Activated gamma-delta T cell (primary cell): ENCODE measurements around the gene SOX6.

Experiments used
- DNase-seq: peaks from one replicate; lab custom pipeline; 2025; lab: John Stamatoyannopoulos, UW

Gene SOX6

DNA sequence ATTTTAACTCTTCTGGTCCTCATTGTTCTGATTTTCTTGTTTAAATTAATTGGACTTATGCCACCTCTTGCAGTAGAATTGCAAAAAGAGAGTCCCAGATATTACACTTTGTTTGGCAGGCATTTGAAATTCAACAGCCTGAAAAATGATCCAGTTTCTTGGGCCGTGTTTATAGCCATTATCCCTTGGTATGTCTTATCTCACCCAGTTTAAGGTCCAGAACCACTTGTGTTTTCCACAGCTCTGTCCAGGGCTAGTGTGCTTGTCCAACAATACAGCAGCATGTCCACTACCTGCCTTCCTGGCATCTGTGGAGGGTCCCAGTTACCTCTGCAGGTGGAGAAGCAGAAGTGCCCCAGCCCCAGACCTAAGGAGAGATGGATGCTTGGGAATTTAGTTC lies 397.4 kb downstream of the SOX6 start:
- DNase-seq = no peak

DNA sequence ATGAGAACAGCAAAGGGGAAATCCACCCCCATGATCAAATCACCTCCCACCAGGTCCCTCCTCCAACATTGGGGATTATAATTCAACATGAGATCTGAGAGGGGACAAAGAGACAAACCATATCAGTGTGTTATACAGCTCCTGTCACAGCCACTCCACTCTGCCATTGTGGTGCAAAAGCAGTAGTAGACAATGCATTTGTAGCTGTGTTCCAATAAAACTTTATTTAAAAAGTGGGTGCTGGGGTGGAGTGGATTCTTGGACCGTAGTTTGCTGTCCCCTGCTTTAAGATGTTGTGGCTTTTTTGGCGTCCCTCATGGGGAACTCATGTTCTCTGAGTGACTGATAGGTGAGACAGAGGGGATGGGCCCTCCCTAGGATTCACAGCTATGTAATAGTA lies 399.1 kb downstream of the SOX6 start:
- DNase-seq = no peak

DNA sequence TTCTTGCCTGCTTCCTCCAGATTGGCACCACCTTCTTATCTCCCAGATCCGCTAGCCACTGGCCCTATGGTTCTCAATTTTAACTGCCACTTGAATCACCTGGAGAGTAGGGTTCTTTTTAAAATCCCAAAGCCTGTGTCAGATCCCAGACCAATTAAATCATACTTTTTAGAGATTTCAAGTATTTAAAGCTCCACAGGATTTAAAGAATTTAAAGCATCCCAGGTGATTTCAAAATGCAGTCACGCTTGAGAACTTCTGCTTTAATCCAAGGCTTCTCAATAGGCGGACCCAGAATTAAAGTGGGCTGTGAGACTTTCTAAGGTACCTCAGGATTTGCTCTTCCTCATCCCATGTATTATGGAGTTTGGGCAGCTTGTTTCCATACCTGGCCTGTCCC lies 400.0 kb downstream of the SOX6 start:
- no peak for DNase-seq

DNA sequence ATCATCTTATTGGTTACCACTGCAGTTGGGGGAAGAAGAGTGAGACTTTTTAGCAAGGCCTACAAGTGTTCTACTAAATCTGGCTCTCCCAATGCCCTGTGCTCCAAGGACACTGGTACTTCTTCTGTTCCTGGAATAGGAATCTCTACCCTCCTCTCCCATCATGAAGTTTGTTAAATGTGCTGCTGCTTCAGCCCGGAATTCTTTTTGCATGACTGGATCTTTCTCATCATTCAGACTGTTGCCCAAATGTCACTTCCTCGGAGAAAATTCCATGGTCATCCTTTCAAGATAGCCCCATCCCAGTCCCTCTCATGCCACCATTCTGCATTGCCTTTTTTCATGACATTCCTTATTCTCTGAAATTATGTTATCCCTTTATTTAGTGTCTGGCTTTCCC lies 400.8 kb downstream of the SOX6 start:
- DNase-seq = no peak

DNA sequence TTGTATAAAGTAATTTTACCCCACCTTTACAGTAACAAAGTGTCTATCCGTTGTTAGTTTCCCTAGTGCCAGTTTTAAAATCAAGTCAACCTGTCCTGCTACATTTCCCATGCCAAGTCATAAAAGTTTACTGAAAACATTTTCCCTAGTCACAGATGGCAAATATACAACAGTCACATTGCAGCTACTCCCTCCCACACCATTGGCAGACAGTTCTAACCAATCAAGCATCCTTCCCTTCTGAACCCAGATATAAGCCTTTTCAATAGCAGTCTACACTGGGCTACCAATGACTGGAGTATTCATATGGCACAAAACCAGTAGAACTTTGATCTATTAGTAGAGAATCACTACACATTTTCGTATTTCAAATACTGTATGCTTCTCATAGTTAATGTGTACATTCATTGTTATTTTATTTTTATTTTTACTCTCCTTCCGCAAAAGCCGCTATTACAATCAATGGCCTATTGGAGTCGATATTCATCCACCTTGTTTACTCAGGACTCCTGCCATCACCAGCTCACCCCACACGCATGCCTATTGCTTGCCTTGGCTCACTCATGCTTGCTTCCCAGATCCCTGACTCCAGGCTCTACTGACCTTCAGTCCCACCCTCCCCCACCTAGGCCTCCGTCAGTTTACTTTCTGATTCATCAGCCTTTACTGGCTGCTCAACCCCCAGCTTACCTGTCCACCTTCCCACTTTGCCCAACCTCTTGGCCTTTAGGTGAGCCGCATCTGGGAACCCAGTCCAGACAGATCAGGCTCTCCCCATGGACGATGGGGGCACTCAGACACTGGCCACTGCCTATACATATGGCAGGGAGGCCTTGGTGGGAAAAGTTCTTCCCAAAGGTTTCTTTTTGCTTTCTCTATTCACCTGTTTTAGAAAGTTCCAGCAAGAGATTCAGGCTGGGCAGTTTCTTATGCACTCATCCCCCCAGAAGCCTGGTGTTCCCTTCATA lies 408.4 kb downstream of the SOX6 start:
- no peak for DNase-seq

DNA sequence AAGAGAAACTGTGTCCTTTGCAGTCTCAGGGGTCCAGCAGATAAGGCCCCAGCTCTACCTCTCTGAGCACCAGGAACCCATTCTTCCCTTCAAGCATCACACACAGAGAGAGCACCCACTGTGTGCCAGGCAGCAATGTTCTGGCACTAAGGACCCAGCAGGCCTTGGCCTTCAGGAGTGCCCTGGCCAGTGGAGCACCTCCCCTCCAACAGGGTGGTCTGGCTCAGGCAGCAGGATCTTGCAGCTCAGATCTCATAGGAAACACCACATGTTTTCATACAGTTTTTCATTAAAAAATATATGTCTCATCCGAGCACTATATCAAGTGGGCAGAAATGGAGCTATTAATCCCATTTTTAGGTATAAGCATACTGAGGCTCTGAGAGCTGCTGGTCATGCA lies 410.6 kb downstream of the SOX6 start:
- DNase-seq = no peak

DNA sequence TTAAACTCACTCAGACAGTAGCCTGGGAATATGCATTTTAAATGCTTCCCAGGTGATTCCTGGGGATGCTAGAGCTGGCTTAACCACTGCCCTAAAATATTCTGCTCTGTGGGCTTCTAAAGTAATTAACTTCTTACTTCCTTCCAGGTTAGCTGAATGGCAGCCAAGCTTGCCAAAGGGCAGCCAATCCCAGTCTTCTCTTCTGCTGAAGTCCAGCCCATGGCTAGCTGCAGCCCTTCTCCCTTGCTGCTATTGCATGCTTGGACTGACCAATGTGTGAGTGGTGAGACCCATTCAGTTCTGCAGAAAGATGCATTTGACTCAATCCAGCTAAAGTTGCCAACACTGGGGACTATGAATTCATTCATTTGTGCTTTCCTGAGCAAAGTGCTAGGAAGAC lies 411.9 kb downstream of the SOX6 start:
- no peak for DNase-seq

DNA sequence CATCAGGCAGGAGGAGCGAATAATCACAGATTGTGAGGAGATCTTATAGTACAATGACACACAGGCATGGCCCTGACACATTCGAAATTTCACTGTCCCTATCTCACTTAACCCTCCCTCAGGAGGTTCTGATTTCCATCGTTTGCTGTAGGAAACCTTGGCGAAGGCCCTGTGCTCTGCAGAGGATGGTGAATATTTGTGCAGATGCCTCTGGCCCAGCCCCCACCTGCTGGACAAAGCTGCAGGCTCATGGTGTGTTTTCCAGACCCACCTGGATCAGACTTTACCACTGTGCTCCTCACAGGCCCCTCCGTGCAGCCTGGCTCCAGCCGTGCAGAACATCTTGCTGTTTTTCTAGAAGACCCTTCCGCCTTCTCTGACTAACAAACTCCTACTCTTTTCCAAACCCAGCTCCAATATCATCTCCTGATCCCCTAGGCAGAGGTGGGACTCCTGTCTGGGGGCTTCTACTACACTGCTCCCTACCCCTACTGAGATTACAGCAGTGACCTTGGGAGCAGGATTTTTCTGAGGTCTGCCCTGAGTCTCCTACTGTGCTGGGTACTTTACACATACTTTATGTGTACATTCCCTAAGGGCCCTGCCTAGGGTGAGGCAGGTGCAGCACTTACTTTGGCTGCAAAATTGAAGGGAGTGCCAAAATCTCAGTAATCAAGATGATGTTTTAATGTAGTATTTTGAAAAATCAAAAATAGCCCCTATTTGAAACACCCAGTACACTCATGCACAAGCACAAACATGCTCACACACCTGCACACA lies 412.7 kb downstream of the SOX6 start:
- DNase-seq = no peak

DNA sequence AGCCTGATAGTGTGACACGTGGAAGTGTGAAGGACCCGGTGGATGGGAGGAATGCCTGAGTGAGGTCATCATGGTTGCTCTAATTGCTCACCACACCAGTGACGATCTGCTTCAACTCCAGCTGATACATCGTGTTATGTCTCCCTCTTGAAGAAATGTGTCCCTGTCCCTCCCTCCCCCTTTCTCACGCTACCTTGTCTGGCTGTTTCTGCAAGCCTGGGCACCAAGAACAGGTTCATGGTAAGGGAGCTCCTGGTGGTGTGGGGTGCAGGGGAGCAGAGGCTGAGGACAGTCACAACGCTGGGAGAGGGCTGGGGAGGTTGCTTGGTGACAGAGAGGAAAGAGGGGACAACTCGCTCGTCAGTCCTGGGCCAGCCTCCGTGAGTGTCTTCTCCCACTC lies 413.4 kb downstream of the SOX6 start:
- DNase-seq = no peak

DNA sequence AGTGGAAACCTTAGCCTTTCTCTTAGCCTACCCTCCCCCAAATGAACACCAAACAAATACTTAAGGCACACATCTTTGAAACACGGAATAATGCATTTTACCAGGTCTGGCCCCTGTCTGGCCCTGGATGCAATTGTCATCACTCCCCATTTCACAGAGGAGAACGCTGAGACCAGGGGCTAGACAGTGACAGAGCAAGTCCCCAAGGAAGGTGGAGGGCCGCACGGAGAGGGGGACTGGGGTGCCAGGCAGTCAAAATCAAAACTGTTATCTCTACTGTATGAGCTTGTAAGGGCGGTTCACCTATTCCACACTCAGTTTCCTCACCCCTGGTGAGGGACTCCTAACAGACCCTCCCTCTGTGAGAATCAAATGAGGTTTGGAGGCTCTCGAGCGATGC lies 414.2 kb downstream of the SOX6 start:
- no peak for DNase-seq

DNA sequence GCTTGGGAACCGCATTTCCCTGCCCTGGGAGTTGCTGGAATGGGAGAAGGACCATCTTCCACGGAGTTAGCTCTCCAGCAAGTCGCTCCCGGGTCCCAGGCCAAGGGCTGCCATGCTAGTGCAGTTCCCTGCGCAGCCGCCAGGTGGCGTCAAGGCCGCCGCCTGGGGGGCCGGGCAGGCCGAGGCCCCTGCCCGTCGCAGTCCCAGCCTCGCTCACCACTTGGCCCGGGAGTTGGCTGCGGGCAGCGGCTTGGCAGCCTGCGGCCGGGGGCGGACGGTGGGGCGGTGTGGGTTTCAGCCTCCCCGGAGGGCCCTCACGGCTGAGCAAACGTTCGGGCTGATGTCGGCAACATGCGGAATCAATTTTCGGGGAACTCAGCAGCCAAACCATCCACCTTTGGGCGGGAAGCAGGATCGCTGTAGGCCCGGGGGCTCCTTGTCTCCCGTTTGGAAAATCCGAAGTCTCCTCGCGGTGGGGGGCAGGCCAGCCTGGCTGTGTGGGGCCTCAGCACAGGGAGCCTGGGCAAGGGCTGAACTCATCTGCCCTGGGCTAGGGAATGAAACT lies 415.1 kb downstream of the SOX6 start:
- DNase-seq = peak; percentile 12

DNA sequence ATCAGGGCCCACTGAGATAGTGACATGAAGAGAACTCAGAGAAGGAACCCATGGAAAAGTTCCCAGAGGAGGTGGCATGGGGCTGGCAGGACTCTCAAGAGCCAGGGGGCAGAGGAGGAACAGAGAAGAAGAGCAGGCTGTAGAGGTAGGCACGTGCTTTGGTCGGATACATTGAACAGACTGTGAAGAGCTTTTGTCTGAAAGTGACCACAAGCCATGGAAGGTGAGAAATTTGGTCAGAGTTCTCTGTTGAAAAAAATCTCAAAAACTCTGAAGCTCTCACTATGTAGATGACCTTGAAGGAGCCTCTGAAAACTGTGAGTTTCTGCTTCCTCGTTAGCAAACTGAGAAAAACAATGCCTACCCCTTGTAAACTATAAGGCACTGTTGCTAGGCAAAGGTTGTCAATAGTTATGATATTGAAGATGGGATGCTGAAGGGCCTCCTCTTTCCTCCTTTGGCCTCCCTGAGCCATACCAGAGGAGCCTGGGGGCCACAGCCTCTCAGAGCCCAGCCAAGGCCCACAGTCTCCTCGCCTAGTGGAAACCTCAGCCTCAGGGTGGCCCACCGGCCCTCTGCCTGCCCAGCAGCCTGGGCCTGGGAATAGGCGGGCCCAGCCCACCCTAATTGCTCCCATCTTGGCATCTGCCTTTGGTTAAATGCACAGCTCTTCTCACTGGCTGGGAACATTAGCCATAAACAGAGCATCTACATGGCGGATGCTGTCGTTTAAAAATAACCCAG lies 415.7 kb downstream of the SOX6 start:
- no peak for DNase-seq

DNA sequence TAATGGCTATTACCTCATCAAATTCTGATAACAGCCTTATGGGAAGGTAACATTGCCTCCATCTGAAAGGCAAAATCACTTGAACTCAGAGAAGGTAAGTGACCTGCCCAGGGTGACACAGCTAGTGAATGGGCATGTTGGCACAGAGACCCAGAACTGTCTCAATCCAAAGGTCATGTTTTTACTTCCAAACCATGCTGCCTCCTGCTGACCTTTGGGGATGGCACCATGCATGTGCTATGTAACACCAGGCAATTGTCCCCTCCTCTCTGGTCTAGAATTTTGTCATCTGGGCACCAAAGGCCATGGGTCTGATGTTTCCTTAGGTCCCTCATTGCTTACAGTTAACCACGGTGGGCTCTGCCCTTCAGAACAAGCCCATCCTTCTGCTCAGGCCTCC lies 417.4 kb downstream of the SOX6 start:
- no peak for DNase-seq

DNA sequence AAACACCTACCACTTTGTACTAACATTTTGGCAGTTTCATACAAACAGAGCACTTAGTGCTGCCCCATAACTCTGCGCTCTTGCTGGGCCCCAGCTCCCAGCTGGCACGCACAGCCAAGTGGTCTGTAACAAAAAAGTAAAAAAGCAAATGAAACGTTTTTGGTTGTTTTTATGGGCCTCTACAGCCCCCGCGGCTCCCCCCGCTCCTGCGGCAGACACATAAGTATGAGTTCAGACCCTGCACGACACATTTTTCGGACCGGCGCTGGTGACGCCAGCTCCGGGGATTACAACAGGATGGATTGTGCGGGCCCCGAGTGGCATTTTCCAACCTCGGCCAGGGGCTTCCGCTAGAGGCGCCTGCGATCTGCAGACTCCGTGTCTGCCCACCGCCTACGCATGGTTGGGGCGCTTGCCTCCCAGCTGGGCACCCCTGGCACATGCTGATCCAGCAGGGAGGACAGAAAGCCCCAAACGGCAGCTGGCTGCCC lies 418.2 kb downstream of the SOX6 start:
- DNase-seq = no peak

DNA sequence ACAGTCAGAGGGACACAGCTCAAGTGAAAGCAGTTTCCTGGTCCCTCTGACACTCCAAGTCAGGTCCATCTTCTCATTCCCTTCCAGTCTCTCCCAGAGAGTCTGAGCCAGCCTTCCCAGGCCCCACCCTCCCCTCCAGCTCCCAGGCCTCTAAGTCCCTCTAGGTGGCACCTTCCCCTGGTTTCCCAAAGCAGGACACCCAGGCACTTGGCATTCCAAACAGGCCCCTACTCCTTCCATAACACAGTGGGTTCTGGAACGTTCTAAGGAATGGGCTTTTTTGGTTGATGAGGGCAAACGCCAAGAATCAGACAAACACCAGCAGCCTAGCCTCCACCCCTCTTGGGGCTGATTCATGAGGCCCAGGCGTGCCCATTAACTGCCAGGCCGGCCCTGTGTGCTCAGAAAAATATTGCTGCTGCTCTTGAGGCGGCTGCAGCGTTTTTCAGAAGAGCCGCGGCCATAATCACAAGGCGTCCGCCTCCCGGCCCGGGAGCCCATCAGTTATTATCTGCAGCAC lies 418.7 kb downstream of the SOX6 start:
- no peak for DNase-seq

DNA sequence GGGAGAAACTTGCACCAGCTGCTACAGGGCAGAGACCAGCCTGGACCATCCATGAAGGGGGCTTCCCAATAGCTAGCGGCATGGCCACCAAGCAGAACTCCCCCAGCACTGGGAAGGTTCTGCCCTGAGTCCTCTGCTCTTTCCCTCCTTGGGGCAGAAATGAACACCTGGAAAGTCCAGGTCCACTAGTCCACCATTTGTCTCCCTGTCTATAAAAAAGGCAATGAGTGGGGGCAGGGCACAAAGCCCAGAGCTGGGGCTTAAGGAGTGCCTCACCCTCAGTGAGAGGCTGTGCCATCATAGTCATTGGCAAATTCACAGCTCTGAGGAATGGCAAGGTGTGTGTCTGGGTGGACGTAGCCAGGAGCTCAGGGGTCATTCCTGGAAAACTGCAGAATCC lies 420.3 kb downstream of the SOX6 start:
- DNase-seq = no peak

DNA sequence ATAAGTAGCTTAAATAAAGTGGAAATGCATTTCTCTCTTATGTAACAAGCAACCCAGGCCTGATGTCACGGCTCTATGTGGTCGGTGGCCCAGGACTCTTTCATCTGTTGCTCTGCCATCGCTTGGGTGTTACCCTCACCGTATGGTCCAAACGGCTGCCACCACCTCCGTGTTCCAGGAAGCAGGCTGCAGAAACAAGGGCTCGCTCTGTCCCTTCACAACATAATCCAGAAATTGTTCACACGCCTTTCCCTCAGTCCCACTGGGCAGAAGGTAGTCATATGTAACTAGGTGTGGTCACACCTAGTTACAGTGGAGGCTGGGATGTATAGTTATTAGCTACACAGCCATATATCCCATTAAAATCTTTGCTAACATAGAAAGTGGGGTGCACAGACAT lies 421.0 kb downstream of the SOX6 start:
- DNase-seq = no peak

DNA sequence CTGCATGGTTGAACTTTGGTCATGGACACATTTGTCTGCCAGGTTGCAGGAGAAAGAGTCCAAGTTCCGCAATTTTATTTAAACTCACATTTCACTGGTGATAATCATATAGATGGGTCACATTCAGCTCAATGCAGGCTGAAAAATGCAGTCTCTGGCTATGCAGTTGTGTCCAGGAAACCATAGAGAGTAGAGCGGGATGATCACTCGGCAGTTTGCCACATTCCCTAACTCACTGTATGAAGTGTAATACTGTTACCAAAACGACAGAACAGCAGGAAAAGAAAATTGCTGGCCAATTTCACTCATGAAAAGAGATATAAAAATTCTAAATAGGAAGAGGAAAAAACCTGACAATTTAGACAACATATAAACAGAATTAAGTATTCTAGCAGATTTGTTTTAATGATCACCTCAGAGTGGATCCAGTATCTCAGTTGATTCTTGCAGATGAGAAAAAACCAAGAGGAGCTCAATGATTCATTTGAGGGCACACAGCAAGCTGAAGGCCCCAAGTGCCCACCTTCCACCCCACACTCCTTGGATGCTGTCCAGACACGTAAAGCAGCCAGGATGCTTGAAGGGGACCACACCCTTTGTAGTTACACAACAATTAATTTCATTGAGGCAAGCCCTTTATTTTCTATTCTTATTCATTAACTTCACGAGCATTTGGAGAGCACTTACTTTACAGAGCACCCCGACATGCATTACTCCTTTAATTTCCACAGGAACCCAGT lies 422.3 kb downstream of the SOX6 start:
- no peak for DNase-seq

DNA sequence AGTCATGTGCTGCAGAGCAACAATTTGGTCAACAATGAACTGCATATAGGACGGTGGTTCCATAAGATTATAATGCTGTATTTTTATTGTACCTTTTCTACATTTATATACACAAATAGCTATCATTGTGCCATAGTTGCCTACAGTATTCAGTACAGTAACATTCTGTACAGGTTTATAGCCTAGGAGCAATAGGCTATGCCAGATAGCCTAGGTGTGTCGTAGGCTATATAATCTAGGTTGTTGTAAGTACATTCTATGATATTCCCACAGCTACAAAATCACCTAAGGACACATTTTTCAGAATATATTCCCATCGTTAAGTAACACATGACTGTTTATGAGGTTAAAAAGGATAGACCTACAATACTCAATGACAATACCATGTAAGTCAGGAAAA lies 423.9 kb downstream of the SOX6 start:
- no peak for DNase-seq

DNA sequence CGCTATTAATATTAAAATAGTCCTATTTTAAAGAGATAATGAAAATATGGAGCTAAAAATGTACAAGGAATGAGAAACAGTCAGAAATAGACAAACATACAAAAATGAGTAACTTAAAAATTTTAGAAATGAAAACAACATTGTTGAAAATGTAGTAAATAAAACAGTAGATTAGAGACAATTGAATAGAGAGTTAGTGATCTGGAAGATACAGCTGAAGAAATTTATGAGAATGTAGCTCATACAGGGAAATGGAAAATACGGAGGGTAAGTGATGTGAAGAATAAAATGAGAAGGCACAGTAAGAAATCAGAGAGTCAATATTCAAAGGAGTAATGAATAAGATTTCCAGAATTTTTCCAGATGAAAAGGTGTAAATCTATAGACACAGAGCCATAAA lies 424.8 kb downstream of the SOX6 start:
- no peak for DNase-seq

DNA sequence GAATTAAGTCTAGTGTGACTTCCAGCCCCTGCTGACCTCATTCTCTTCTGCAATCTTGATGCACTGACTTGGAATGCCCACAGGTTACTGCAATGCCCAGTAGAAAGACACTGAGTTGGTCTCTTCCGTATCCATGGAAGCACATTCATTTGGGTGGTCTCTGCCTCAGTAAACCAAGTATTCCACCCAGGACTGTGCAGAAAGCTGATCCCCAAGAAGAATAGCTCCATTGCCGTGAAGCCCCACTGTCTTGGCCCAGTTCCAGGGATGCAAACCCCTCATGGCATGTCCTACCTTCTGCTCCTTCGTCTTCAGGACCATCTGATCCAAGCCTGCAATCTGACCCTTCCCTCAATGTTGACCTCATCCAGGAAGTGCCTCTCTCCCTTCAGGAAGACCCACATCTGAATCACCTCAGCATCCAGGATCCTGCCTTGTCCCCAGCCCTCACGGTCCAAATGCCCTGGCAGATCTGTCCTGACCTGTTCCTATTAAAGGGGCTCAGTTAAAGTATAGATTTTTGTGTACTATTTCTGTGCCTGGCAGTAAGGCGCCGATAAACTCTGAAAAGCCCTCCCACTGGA lies 425.8 kb downstream of the SOX6 start:
- no peak for DNase-seq
